Measurements from ENCODE around the gene NFIB.

- TF ChIP-seq CTCF (IDR thresholded peaks at IDR 0.05), result no peak
- TF ChIP-seq POLR2AphosphoS5 (IDR thresholded peaks at IDR 0.05), result no peak
Observed at GRCh38 chr9:14220256-14220655, 93.7 kb downstream of the NFIB start.

All from gastroesophageal sphincter (tissue), 3 donors.